ENCODE data around the gene LRPAP1. TPM values are rescaled to one million over a fixed set of nuclear protein-coding genes. Genes with fewer than 3 reads are reported as not detected.

LRPAP1 gene
- total RNA-seq, 1 donor from 2014 or later = 92.2 TPM

- Mint-ChIP-seq H3K9me3 (ENCODE audit: unreplicated experiment) (no peaks in the 10 kb centered on the region), H3K4me3 (ENCODE audit: unreplicated experiment) (no peak overlapping the region), H3K4me1 (ENCODE audit: unreplicated experiment) (no peaks in the 10 kb centered on the region), H3K27ac (ENCODE audit: unreplicated experiment) (no peak overlapping the region), H3K36me3 (ENCODE audit: low read depth, unreplicated experiment) (no peaks in the 10 kb centered on the region), H3K27me3 (ENCODE audit: unreplicated experiment) (peaks cover 5% of the 10 kb centered on the region)
- TF ChIP-seq CTCF (IDR thresholded peaks at IDR 0.05; ENCODE audit: unreplicated experiment) = no peak
- no peak for DNase-seq (ENCODE audit: low spot score)
Measured at GRCh38 chr4:3471098-3471760, 61.0 kb downstream of the LRPAP1 start.

GRCh38 chr4:3470244-3471097, 61.8 kb downstream of the LRPAP1 start:
- no peak overlapping the region for H3K4me3 Mint-ChIP-seq (ENCODE audit: unreplicated experiment)
- DNase-seq (ENCODE audit: low spot score) = no peak
- H3K9me3 Mint-ChIP-seq (ENCODE audit: unreplicated experiment) = no peaks in the 10 kb centered on the region
- H3K4me1 Mint-ChIP-seq (ENCODE audit: unreplicated experiment) = peaks cover 1% of the 10 kb centered on the region
- H3K27ac Mint-ChIP-seq (ENCODE audit: unreplicated experiment) = no peak overlapping the region
- no peak for TF ChIP-seq CTCF (IDR thresholded peaks at IDR 0.05; ENCODE audit: unreplicated experiment)
- no peaks in the 10 kb centered on the region for H3K36me3 Mint-ChIP-seq (ENCODE audit: low read depth, unreplicated experiment)
- H3K27me3 Mint-ChIP-seq (ENCODE audit: unreplicated experiment) = peaks cover 5% of the 10 kb centered on the region

GRCh38 chr4:3469386-3470243, 62.6 kb downstream of the LRPAP1 start:
- no peak overlapping the region for H3K4me3 Mint-ChIP-seq (ENCODE audit: unreplicated experiment)
- no peak for TF ChIP-seq CTCF (IDR thresholded peaks at IDR 0.05; ENCODE audit: unreplicated experiment)
- no peaks in the 10 kb centered on the region for H3K9me3 Mint-ChIP-seq (ENCODE audit: unreplicated experiment)
- no peak for DNase-seq (ENCODE audit: low spot score)
- no peaks in the 10 kb centered on the region for H3K36me3 Mint-ChIP-seq (ENCODE audit: low read depth, unreplicated experiment)
- H3K27ac Mint-ChIP-seq (ENCODE audit: unreplicated experiment) = no peak overlapping the region
- H3K27me3 Mint-ChIP-seq (ENCODE audit: unreplicated experiment) = peaks cover 5% of the 10 kb centered on the region
- H3K4me1 Mint-ChIP-seq (ENCODE audit: unreplicated experiment) = peaks cover 4% of the 10 kb centered on the region

- Mint-ChIP-seq H3K27ac (ENCODE audit: unreplicated experiment) (no peak overlapping the region), H3K36me3 (ENCODE audit: low read depth, unreplicated experiment) (no peaks in the 10 kb centered on the region), H3K27me3 (ENCODE audit: unreplicated experiment) (peaks cover 5% of the 10 kb centered on the region), H3K4me3 (ENCODE audit: unreplicated experiment) (no peak overlapping the region), H3K4me1 (ENCODE audit: unreplicated experiment) (peaks cover 4% of the 10 kb centered on the region), H3K9me3 (ENCODE audit: unreplicated experiment) (no peaks in the 10 kb centered on the region)
- no peak for DNase-seq (ENCODE audit: low spot score)
- TF ChIP-seq CTCF (IDR thresholded peaks at IDR 0.05; ENCODE audit: unreplicated experiment) = no peak
Measured at GRCh38 chr4:3468804-3469203, 63.4 kb downstream of the LRPAP1 start.
